ENCODE data around the gene PXMP2.
A peak's percentile ranks its signal among the peaks of the same experiment; 100 is the strongest.
"Not testable (repeated sequence)": the region's sequence is repeated elsewhere in the genome, so short reads cannot be mapped to it uniquely, and the experiment has no call there.

PXMP2 gene

GRCh38 chr12:132689227-132689626 lies 1.8 kb downstream of the PXMP2 start:
- Mint-ChIP-seq H3K9me3 (no peaks in the 10 kb centered on the region), H3K36me3 (ENCODE audit: insufficient read depth) (peaks cover 9% of the 10 kb centered on the region), H3K4me3 (peak overlapping the region; percentile 62), H3K27ac (ENCODE audit: low read depth) (no peak overlapping the region), H3K4me1 (peaks cover 18% of the 10 kb centered on the region), H3K27me3 (no peaks in the 10 kb centered on the region)
- ATAC-seq (replicated peaks; ENCODE audit: extremely low read depth, poor library complexity, severe bottlenecking) (no peak), DNase-seq (ENCODE audit: low spot score in 2 of 2) (no peak)

DNA sequence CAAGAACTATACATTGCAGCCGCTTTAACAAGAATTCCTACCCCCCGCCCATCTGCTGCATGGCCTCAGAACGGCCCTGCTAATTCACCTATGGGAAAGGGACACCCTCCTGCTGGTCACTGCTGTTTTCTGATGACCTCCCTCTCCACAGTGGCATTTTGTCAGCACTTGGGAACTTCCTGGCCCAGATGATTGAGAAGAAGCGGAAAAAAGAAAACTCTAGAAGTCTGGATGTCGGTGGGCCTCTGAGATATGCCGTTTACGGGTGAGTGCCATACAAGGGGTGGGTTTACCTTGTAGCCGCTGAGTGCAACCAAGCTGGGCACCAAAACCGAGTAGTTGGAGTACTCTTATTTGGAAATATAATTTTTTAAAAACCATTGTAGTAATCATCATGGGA lies 2.7 kb downstream of the PXMP2 start:
- peak overlapping the region; percentile 62 for H3K4me3 Mint-ChIP-seq
- ATAC-seq (replicated peaks; ENCODE audit: extremely low read depth, poor library complexity, severe bottlenecking) (no peak), DNase-seq (ENCODE audit: low spot score in 2 of 2) (no peak)
- H3K36me3 Mint-ChIP-seq (ENCODE audit: insufficient read depth) = peaks cover 9% of the 10 kb centered on the region
- H3K4me1 Mint-ChIP-seq = peaks cover 16% of the 10 kb centered on the region
- H3K27me3 Mint-ChIP-seq = no peaks in the 10 kb centered on the region
- no peaks in the 10 kb centered on the region for H3K9me3 Mint-ChIP-seq
- no peak overlapping the region for H3K27ac Mint-ChIP-seq (ENCODE audit: low read depth)

DNA sequence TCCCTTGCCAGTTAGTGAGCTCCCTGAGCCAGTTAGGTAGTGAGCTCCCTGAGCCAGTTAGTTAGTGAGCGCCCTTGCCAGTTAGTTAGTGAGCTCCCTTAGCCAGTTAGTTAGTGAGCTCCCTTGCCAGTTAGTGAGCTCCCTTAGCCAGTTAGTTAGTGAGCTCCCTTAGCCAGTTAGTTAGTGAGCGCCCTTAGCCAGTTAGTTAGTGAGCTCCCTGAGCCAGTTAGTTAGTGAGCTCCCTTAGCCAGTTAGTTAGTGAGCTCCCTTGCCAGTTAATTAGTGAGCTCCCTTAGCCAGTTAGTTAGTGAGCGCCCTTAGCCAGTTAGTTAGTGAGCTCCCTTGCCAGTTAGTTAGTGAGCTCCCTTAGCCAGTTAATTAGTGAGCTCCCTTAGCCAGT lies 4.6 kb downstream of the PXMP2 start:
- ATAC-seq (replicated peaks; ENCODE audit: extremely low read depth, poor library complexity, severe bottlenecking); H3K9me3 Mint-ChIP-seq; H3K27me3 Mint-ChIP-seq: not testable (repeated sequence)

GRCh38 chr12:132694888-132695287 lies 7.5 kb downstream of the PXMP2 start:
- not testable (repeated sequence) for H3K4me3 Mint-ChIP-seq; H3K27me3 Mint-ChIP-seq; H3K9me3 Mint-ChIP-seq; H3K27ac Mint-ChIP-seq (ENCODE audit: low read depth); DNase-seq (ENCODE audit: low spot score in 2 of 2); ATAC-seq (replicated peaks; ENCODE audit: extremely low read depth, poor library complexity, severe bottlenecking); H3K4me1 Mint-ChIP-seq
- H3K36me3 Mint-ChIP-seq (ENCODE audit: insufficient read depth) = peaks cover 11% of the 10 kb centered on the region

More for the DNA sequence above, 4.6 kb downstream of the PXMP2 start:
- H3K36me3 Mint-ChIP-seq (ENCODE audit: insufficient read depth) = peaks cover 11% of the 10 kb centered on the region
- DNase-seq (ENCODE audit: low spot score in 2 of 2); H3K27ac Mint-ChIP-seq (ENCODE audit: low read depth); H3K4me3 Mint-ChIP-seq; H3K4me1 Mint-ChIP-seq: not testable (repeated sequence)

DNA sequence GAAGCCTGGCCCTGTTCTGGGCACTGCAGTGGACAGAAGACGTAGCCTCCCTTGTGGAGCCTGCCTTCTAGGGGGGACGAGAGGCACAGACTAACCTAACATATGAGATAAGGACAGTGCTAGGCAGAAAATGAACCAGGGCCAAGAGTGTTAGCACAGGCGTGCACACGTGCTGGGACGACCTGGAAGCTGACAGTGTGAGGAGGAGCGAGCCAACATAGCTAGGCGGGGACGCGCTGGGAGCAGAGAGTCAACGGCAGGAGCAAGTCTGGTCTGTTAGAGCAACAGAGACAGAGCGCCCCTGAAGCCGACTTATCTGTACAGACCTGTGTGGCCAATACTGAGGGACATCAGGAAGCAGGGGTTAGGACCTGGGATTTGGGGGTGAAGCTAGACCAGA lies 8.0 kb downstream of the PXMP2 start:
- Mint-ChIP-seq H3K4me1 (no peaks in the 10 kb centered on the region), H3K4me3 (no peak overlapping the region), H3K36me3 (ENCODE audit: insufficient read depth) (peaks cover 14% of the 10 kb centered on the region), H3K27ac (ENCODE audit: low read depth) (no peak overlapping the region), H3K9me3 (no peaks in the 10 kb centered on the region), H3K27me3 (no peaks in the 10 kb centered on the region)
- no peak for ATAC-seq (replicated peaks; ENCODE audit: extremely low read depth, poor library complexity, severe bottlenecking)
- no peak for DNase-seq (ENCODE audit: low spot score in 2 of 2)

- Mint-ChIP-seq H3K4me3 (no peak overlapping the region), H3K9me3 (no peaks in the 10 kb centered on the region), H3K36me3 (ENCODE audit: insufficient read depth) (peaks cover 14% of the 10 kb centered on the region), H3K27ac (ENCODE audit: low read depth) (no peak overlapping the region), H3K27me3 (no peaks in the 10 kb centered on the region), H3K4me1 (peaks cover 2% of the 10 kb centered on the region)
- ATAC-seq (replicated peaks; ENCODE audit: extremely low read depth, poor library complexity, severe bottlenecking) = no peak
- no peak for DNase-seq (ENCODE audit: low spot score in 2 of 2)
Observed at GRCh38 chr12:132698341-132698740, 11.0 kb downstream of the PXMP2 start.

- peaks cover 9% of the 10 kb centered on the region for H3K4me1 Mint-ChIP-seq
- H3K4me3 Mint-ChIP-seq = no peak overlapping the region
- H3K9me3 Mint-ChIP-seq = no peaks in the 10 kb centered on the region
- ATAC-seq (replicated peaks; ENCODE audit: extremely low read depth, poor library complexity, severe bottlenecking) = no peak
- no peak overlapping the region for H3K27ac Mint-ChIP-seq (ENCODE audit: low read depth)
- peaks cover 14% of the 10 kb centered on the region for H3K36me3 Mint-ChIP-seq (ENCODE audit: insufficient read depth)
- H3K27me3 Mint-ChIP-seq = no peaks in the 10 kb centered on the region
- DNase-seq (ENCODE audit: low spot score in 2 of 2) = no peak
Observed at GRCh38 chr12:132700212-132700822, 12.9 kb downstream of the PXMP2 start.

DNA sequence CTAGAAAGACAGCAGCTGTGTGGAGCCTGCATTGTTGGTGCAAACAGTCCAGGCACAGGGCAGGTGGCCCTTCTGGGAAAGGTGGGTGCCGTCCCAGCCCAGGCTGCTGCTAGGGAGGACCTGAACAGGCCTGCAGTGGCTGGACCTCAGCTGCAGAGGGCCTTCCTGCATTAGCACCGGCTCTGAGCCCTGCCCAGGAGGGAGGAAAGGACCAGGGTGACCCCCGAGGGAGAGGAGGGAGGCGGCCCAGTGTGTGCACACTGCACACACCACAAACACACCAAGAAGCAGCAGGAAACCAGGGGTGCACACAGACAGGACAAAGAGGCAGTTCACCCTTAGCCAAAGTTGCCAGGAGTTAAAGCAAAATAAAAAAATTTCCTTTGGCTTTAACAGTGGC lies 15.3 kb downstream of the PXMP2 start:
- ATAC-seq (replicated peaks; ENCODE audit: extremely low read depth, poor library complexity, severe bottlenecking) (no peak), DNase-seq (ENCODE audit: low spot score in 2 of 2) (no peak)
- Mint-ChIP-seq H3K27me3 (no peaks in the 10 kb centered on the region), H3K27ac (ENCODE audit: low read depth) (no peak overlapping the region), H3K4me3 (no peak overlapping the region), H3K9me3 (no peaks in the 10 kb centered on the region), H3K4me1 (peaks cover 9% of the 10 kb centered on the region), H3K36me3 (ENCODE audit: insufficient read depth) (peaks cover 9% of the 10 kb centered on the region)

DNA sequence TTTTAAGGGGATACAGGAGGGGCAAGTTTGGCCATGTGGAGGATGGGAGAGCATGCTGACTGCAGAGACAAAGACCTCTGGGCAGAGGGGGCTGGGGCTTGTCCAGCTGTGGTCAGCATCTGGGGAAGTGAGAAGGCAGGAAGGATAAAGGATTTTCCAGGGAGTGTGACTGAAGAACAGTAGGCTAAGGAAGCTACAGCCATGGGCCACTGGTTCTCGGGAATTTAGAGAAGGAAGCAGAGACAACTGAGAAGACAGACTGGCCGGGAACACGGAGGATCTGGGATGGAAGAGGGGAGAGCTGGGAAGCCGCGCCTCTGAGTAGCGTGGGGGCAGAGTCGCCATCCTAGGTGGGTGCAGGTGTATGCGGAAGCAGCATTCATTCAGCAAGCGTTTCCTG lies 16.3 kb downstream of the PXMP2 start:
- Mint-ChIP-seq H3K36me3 (ENCODE audit: insufficient read depth) (peaks cover 9% of the 10 kb centered on the region), H3K9me3 (peaks cover 6% of the 10 kb centered on the region), H3K4me3 (no peak overlapping the region), H3K4me1 (peaks cover 9% of the 10 kb centered on the region), H3K27ac (ENCODE audit: low read depth) (peak overlapping the region; percentile 63), H3K27me3 (no peaks in the 10 kb centered on the region)
- DNase-seq (ENCODE audit: low spot score in 2 of 2) = no peak
- no peak for ATAC-seq (replicated peaks; ENCODE audit: extremely low read depth, poor library complexity, severe bottlenecking)

DNA sequence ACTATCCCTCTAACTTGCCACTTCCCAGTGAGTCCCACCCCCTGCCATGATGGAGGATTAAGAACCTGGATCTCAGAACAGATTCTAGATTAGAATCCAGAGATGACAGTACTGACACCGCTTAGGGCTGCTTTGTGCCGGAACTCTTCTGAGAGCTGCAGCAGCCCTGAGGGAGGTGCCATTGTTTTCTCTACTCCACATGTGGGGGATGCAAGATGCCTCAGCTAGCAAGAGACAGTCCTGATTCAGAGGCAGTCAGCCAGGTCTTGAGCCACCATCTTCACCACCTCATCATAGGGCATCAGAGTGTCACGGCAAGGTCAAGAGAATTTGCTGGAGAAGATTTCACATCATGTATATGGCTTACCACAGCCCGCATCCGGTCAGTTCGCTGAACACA lies 19.9 kb downstream of the PXMP2 start:
- no peak for DNase-seq (ENCODE audit: low spot score in 2 of 2)
- no peaks in the 10 kb centered on the region for H3K27me3 Mint-ChIP-seq
- H3K27ac Mint-ChIP-seq (ENCODE audit: low read depth) = no peak overlapping the region
- H3K9me3 Mint-ChIP-seq = peaks cover 6% of the 10 kb centered on the region
- H3K36me3 Mint-ChIP-seq (ENCODE audit: insufficient read depth) = peaks cover 1% of the 10 kb centered on the region
- ATAC-seq (replicated peaks; ENCODE audit: extremely low read depth, poor library complexity, severe bottlenecking) = no peak
- H3K4me1 Mint-ChIP-seq = peaks cover 17% of the 10 kb centered on the region
- H3K4me3 Mint-ChIP-seq = no peak overlapping the region

- H3K27ac Mint-ChIP-seq (ENCODE audit: low read depth) = peak overlapping the region; percentile 74
- ATAC-seq (replicated peaks; ENCODE audit: extremely low read depth, poor library complexity, severe bottlenecking) (no peak), DNase-seq (ENCODE audit: low spot score in 2 of 2) (no peak)
- H3K4me1 Mint-ChIP-seq = peaks cover 20% of the 10 kb centered on the region
- no peaks in the 10 kb centered on the region for H3K27me3 Mint-ChIP-seq
- H3K9me3 Mint-ChIP-seq = peaks cover 6% of the 10 kb centered on the region
- no peak overlapping the region for H3K4me3 Mint-ChIP-seq
- H3K36me3 Mint-ChIP-seq (ENCODE audit: insufficient read depth) = peaks cover 1% of the 10 kb centered on the region
Observed at GRCh38 chr12:132708150-132708549, 20.8 kb downstream of the PXMP2 start.

DNA sequence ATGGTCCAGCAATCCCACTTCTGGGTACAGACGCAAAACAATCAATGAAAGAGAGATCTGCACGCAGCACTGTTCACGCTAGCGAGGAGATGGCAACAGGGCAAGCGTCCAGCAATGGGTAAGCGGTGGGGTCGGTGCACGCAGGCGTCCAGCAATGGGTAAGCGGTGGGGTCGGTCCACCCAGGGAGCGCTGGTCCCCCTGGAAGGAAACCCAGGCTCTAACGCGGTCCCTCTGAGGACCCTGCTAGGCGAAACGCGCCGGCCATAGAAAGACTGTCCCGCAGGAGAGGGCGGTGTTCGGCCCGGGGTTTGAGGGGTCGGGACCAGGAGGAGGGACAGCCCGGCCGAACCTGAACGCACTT lies 22.6 kb downstream of the PXMP2 start:
- peaks cover 9% of the 10 kb centered on the region for H3K36me3 Mint-ChIP-seq (ENCODE audit: insufficient read depth)
- DNase-seq (ENCODE audit: low spot score in 2 of 2) (no peak), ATAC-seq (replicated peaks; ENCODE audit: extremely low read depth, poor library complexity, severe bottlenecking) (no peak)
- H3K27ac Mint-ChIP-seq (ENCODE audit: low read depth) = peak overlapping the region; percentile 90
- peak overlapping the region; percentile 84 for H3K4me3 Mint-ChIP-seq
- peaks cover 6% of the 10 kb centered on the region for H3K9me3 Mint-ChIP-seq
- H3K4me1 Mint-ChIP-seq = peaks cover 15% of the 10 kb centered on the region
- no peaks in the 10 kb centered on the region for H3K27me3 Mint-ChIP-seq

- Mint-ChIP-seq H3K27me3 (no peaks in the 10 kb centered on the region), H3K9me3 (peaks cover 6% of the 10 kb centered on the region), H3K4me3 (peak within 1 kb of the TSS; percentile 84), H3K27ac (ENCODE audit: low read depth) (peak within 1 kb of the TSS; percentile 90), H3K4me1 (peaks cover 15% of the 10 kb centered on the region), H3K36me3 (ENCODE audit: insufficient read depth) (peaks cover 9% of the 10 kb centered on the region)
- DNase-seq (ENCODE audit: low spot score in 2 of 2) (peak; percentile 78 to 88), ATAC-seq (replicated peaks; ENCODE audit: extremely low read depth, poor library complexity, severe bottlenecking) (peak; percentile 97)
Observed at GRCh38 chr12:132710405-132711079, 23.2 kb downstream of the PXMP2 start, which contains the start of gene PGAM5. Gene PGAM5 (plus strand): TSS chr12:132710842. CDS start chr12:132710877, 35 bp downstream.
